ENCODE measurements around the gene TBC1D5.

GRCh38 chr3:17352620-17353019 is 389.8 kb downstream of the TBC1D5 start:
- no peak for TF ChIP-seq CTCF (IDR thresholded peaks at IDR 0.05)
- TF ChIP-seq EZH2 (IDR thresholded peaks at IDR 0.05): no peak
- no peak for TF ChIP-seq EZH2phosphoT487 (IDR thresholded peaks at IDR 0.05)

Data from neural progenitor cell (in vitro differentiated cells).